GM12878 (cell line): ENCODE results near the gene PROC. TPM values are rescaled to one million over a fixed set of nuclear protein-coding genes. Genes with fewer than 3 reads are reported as not detected.
A peak's percentile ranks its signal among the peaks of the same experiment; 100 is the strongest.

Experiments
- ATAC-seq: fragments of 200-7000 bp; cut with Tn5 transposase; 3 replicates; pipeline ENCODE4 v1.9.1; 2020; ENCODE audit warnings: mild to moderate bottlenecking, moderate library complexity
- BruUV-seq: library from RNA; stranded (reverse); fragments of 400-500 nt; replicated peaks from 2 replicates; lab custom pipeline; 2021; lab: Mats Ljungman, UMichigan
- CTCF ChIA-PET: fragments of 300-600 bp; sonication (Branson Sonifier 250); formaldehyde crosslinking; extraction: SDS; loops from one replicate; lab custom pipeline; 2021; ENCODE audit warnings: inconsistent platforms; lab: Yijun Ruan, JAX
- POLR2A ChIA-PET: fragments of 350-600 bp; formaldehyde crosslinking; extraction: SDS; loops from one replicate; lab custom pipeline; 2021; ENCODE audit warnings: inconsistent platforms; lab: Charles Lee
- RAD21 ChIA-PET: fragments of 300-600 bp; sonication (Branson Sonifier 250); formaldehyde crosslinking; loops from one replicate; lab custom pipeline; 2023; ENCODE audit warnings: antibody characterized with exemption; ENCODE audit not compliant: unreplicated experiment; lab: Charles Lee
- SMC1A ChIA-PET: fragments of 300-600 bp; sonication (Branson Sonifier 250); formaldehyde crosslinking; loops from one replicate; lab custom pipeline; 2023; ENCODE audit not compliant: unreplicated experiment, uncharacterized antibody; lab: Charles Lee
- DNase-seq: peaks from one replicate; pipeline ENCODE4 v3.0.0-alpha.2; 2011; ENCODE audit warnings: low read depth, low spot score
- FAIRE-seq: peaks from 3 replicates; lab custom pipeline; 2011; peaks lifted over from hg19 to GRCh38; lab: Jason Lieb, UNC
- H2AFZ ChIP-seq: 2 replicates; pipeline ENCODE4 v1.6.0; 2011; ENCODE audit warnings: low read depth, low read length, control low read depth; ENCODE audit not compliant: control insufficient read depth
- H3K27ac ChIP-seq: 2 replicates; pipeline ENCODE4 v1.5.1; 2011; ENCODE audit warnings: control low read depth; ENCODE audit not compliant: control insufficient read depth, insufficient read depth
- H3K27me3 ChIP-seq, 2 experiments: replicated peaks in 1 of 2; 2 replicates each; pipeline versions ENCODE4 v1.6.0 to v1.6.1; 2011; ENCODE audit warnings: low read length in 1 of 2; ENCODE audit not compliant: control insufficient read depth in 2 of 2, insufficient read depth in 2 of 2
- H3K36me3 ChIP-seq, 2 experiments: 2 replicates each; pipeline ENCODE4 v1.5.1; 2011; ENCODE audit warnings: low read length in 1 of 2; ENCODE audit not compliant: control insufficient read depth in 2 of 2, insufficient read depth in 2 of 2
- H3K4me1 ChIP-seq: 2 replicates; pipeline ENCODE4 v1.6.1; 2011; ENCODE audit warnings: mild to moderate bottlenecking, low read length, moderate library complexity, mixed read lengths; ENCODE audit not compliant: control insufficient read depth, insufficient read depth
- H3K4me2 ChIP-seq: 2 replicates; pipeline ENCODE4 v1.6.0; 2011; ENCODE audit warnings: control low read depth; ENCODE audit not compliant: control insufficient read depth, insufficient read depth
- H3K4me3 ChIP-seq: fragments of 200-600 bp; sonication (generic); 2 replicates; pipeline ENCODE4 v1.5.1; 2016
- H3K79me2 ChIP-seq: 2 replicates; pipeline ENCODE4 v1.6.0; 2011; ENCODE audit warnings: low read length; ENCODE audit not compliant: control insufficient read depth, insufficient read depth
- H3K9ac ChIP-seq: 2 replicates; pipeline ENCODE4 v1.8.0; 2011; ENCODE audit warnings: low read length, control low read depth, mixed read lengths; ENCODE audit not compliant: control insufficient read depth, insufficient read depth
- H3K9me3 ChIP-seq: replicated peaks from 3 replicates; pipeline ENCODE4 v1.5.1; 2011; ENCODE audit warnings: mild to moderate bottlenecking, low read length; ENCODE audit not compliant: control insufficient read depth, insufficient read depth
- H4K20me1 ChIP-seq: 2 replicates; pipeline ENCODE4 v1.6.0; 2011; ENCODE audit not compliant: control insufficient read depth, insufficient read depth
- BHLHE40 ChIP-seq, 2 experiments: fragments of 450-650 bp in 1 of 2; IDR thresholded peaks; 2 replicates each; pipeline ENCODE4 v1.6.1; 2011 to 2017; ENCODE audit warnings: low read depth in 2 of 2, borderline replicate concordance in 1 of 2, improper control_type of control experiment in 1 of 2, low read length in 1 of 2, mild to moderate bottlenecking in 1 of 2
- EZH2 ChIP-seq: IDR thresholded peaks from 2 replicates; pipeline ENCODE4 v1.6.1; 2012; ENCODE audit warnings: low read depth, mild to moderate bottlenecking, control low read depth, inconsistent platforms, low read length, borderline replicate concordance; ENCODE audit not compliant: control insufficient read depth
- JUNB ChIP-seq: IDR thresholded peaks from 2 replicates; pipeline ENCODE4 v1.6.1; 2016; ENCODE audit warnings: antibody characterized with exemption, mild to moderate bottlenecking
- MTA2 ChIP-seq: fragments of 450-650 bp; IDR thresholded peaks from 2 replicates; pipeline ENCODE4 v1.6.1; 2016; ENCODE audit warnings: low read depth, mild to moderate bottlenecking, moderate library complexity
- MYC ChIP-seq: IDR thresholded peaks from 2 replicates; pipeline ENCODE4 v1.6.1; 2011; ENCODE audit warnings: mild to moderate bottlenecking, low read length, moderate library complexity, inconsistent platforms; ENCODE audit not compliant: insufficient read depth, insufficient replicate concordance, insufficient read length, severe bottlenecking
- NR2C2 ChIP-seq: IDR thresholded peaks from 2 replicates; pipeline ENCODE4 v1.6.1; 2011; ENCODE audit warnings: borderline replicate concordance, low read depth; ENCODE audit not compliant: control insufficient read depth, insufficient read length
- SMAD1 ChIP-seq: fragments of 450-650 bp; IDR thresholded peaks from 2 replicates; pipeline ENCODE4 v1.6.1; 2018; ENCODE audit warnings: mild to moderate bottlenecking, low read depth; ENCODE audit not compliant: partially characterized antibody
- SPI1 ChIP-seq: IDR thresholded peaks from 2 replicates; pipeline ENCODE4 v1.6.1; 2011; ENCODE audit warnings: low read depth, mild to moderate bottlenecking, low read length, moderate library complexity, borderline replicate concordance; ENCODE audit not compliant: insufficient read depth
- STAT3 ChIP-seq: IDR thresholded peaks from 2 replicates; pipeline ENCODE4 v1.6.1; 2011; ENCODE audit warnings: low read depth, low read length, improper control_type of control experiment
- TCF3 ChIP-seq: IDR thresholded peaks from 2 replicates; pipeline ENCODE4 v1.6.1; 2012; ENCODE audit warnings: low read depth, mild to moderate bottlenecking, low read length, borderline replicate concordance; ENCODE audit not compliant: insufficient read depth
- ZNF622 ChIP-seq: fragments of 450-650 bp; IDR thresholded peaks from 2 replicates; pipeline ENCODE4 v1.6.1; 2017; ENCODE audit warnings: mild to moderate bottlenecking, inconsistent platforms
- ZZZ3 ChIP-seq: IDR thresholded peaks from 2 replicates; pipeline ENCODE4 v1.6.1; 2011; ENCODE audit warnings: low read depth; ENCODE audit not compliant: control insufficient read depth, insufficient read length
- WGBS: methylation state at CpG from one replicate; pipeline ENCODE4 v1.1.6; 2016; ENCODE audit warnings: low lambda C conversion rate; ENCODE audit not compliant: insufficient replicate concordance, insufficient coverage; ENCODE audit errors: missing lambda C conversion rate; 5-methylcytosine and 5-hydroxymethylcytosine counted together
- in situ Hi-C: fragments of 300-500 bp; cut with MboI; formaldehyde crosslinking; loops from 9 replicates; pipeline ENCODE4 v1.14.3; 2018; ENCODE audit warnings: mixed read lengths
- intact Hi-C: fragments of 100-400 bp; cut with micrococcal nuclease; formaldehyde crosslinking; loops from one replicate; pipeline ENCODE4 v1.14.2; 2022; ENCODE audit not compliant: unreplicated experiment
- polyA plus RNA-seq, 11 experiments: library from polyadenylated mRNA; depleted of rRNA in 4 of 11; unstranded in 6 of 11; stranded (reverse) in 5 of 11; fragments of >200 nt; fragmentation: Nextera tagmentation in 4 of 11; fragmentation: Illumina TruSeq in 1 of 11; extraction: Ambion mirVana in 4 of 11; extraction: Trizol in 1 of 11; gene quantifications; 1 replicate in 1 of 11; 2 replicates in 10 of 11; pipeline versions ENCODE4 v1.2.1 to v1.2.3, GENCODE V29; 2011 to 2016; ENCODE audit warnings: inconsistent platforms in 2 of 11, missing spikeins in 2 of 11, low read depth in 1 of 11
- total RNA-seq, 4 experiments: library from RNA; depleted of rRNA in 3 of 4; stranded (reverse); fragments of >200 nt in 3 of 4; fragmentation: Illumina TruSeq in 1 of 4; extraction: Trizol in 1 of 4; gene quantifications; 2 replicates each; pipeline versions ENCODE4 v1.2.1 to v1.2.3, GENCODE V29; 2013 to 2021
- TF ChIP-seq, protein P1 (sequence below): fragments of 450-650 bp; IDR thresholded peaks from 2 replicates; pipeline ENCODE4 v1.6.1; 2017; ENCODE audit warnings: mild to moderate bottlenecking, moderate library complexity
- TF ChIP-seq, protein P2 (sequence below), 3 experiments: IDR thresholded peaks in 2 of 3; conservative IDR thresholded peaks in 1 of 3; 2 replicates each; pipeline ENCODE4 v1.5.1; 2011; ENCODE audit warnings: low read depth in 3 of 3, low read length in 3 of 3, mild to moderate bottlenecking in 3 of 3, control low read depth in 2 of 3, moderate library complexity in 2 of 3, inconsistent platforms in 1 of 3, mixed read lengths in 1 of 3; ENCODE audit not compliant: control insufficient read depth in 2 of 3, insufficient read depth in 1 of 3; ENCODE audit errors: extremely low read depth in 1 of 3

The PROC gene
- total and polyA plus RNA-seq, 10 of the 15 experiments (the other 5 are each of a cell fraction or from before 2014, with no cell fraction given), result not detected

DNA sequence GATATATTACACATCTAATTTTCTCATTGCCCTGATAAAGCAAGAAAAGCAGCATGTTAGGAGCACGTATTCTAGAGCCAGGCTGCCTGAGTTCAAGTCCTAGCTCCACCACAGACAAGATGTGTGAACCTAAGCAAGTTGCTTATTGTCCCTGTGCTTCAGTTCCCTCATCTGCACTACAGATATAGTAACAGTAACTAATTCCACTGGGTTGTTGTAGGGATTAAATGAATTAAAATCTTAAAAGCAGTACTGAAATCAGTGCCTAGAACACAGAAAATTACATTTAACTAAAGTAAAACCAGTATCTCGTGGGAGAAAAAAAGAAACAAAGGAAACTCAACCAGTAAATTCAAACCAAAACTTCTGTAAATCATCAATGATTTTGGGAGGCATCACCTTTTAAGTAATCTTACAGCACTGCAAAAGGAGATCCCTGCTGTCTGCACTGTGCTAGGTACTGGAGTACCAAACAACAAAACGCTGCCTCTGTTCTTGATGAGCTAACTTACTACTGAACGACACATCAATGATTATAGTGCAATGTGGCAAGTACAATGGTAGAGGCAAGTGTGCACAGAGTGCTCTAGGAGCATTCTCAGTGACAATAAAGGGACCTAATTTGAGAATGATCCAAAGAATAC lies 38.4 kb upstream of the PROC start:
- Histone ChIP-seq H3K27ac (no peak overlapping the region), H3K27me3 (no peaks in the 10 kb centered on the region), H2AFZ (no peak overlapping the region), H3K4me2 (no peak overlapping the region), H3K9ac (no peak overlapping the region), H3K36me3 (peaks cover 0 to 3% of the 10 kb centered on the region in 2 experiments; a peak in 2 of 4 replicates), H3K4me1 (no peaks in the 10 kb centered on the region), H4K20me1 (no peaks in the 10 kb centered on the region), H3K79me2 (peaks cover 68% of the 10 kb centered on the region), H3K9me3 (peaks cover 4% of the 10 kb centered on the region; the same call in 2 of the 3 replicates), H3K4me3 (no peak overlapping the region)
- CTCF ChIA-PET, result interaction anchor here (1.0 to 2.8 kb wide), 3 partner anchors 32 to 100 kb away, joined by 3 to 8 read pairs (median 7); no protein-coding TSS in a partner anchor
- FAIRE-seq (peak; percentile 61), DNase-seq (no peak), ATAC-seq (peak; percentile 66)
- no TSS peak for BruUV-seq
- POLR2A ChIA-PET, result interaction anchor here (1.8 kb wide), 1 partner anchor 9 kb away, joined by 6 read pairs; no protein-coding TSS in a partner anchor
- WGBS, result 90% methylated on average over 4 of the region's 4 CpGs
- in situ Hi-C loops (loop anchor here (25.0 kb wide), 1 partner anchor 718 kb away; the partner anchor contains the start of gene GYPC), intact Hi-C loops (no loop called here)
- SMC1A ChIA-PET, result interaction anchor here (1.0 to 1.6 kb wide), 6 partner anchors 9 to 99 kb away, joined by 3 to 7 read pairs (median 4); no protein-coding TSS in a partner anchor
- RAD21 ChIA-PET, result no interaction called here
- TF ChIP-seq BHLHE40 (IDR thresholded peaks at IDR 0.05; ENCODE audit: borderline replicate concordance in 1 of 2, low read depth in 2 of 2, low read length in 1 of 2) (no peak), JUNB (no peak), SMAD1 (no peak), SPI1 (no peak), MTA2 (no peak), NR2C2 (no peak), EZH2 (no peak), ZNF622 (no peak), STAT3 (no peak), TCF3 (no peak), ZZZ3 (no peak), MYC (no peak)
- TF ChIP-seq, protein P1, sequence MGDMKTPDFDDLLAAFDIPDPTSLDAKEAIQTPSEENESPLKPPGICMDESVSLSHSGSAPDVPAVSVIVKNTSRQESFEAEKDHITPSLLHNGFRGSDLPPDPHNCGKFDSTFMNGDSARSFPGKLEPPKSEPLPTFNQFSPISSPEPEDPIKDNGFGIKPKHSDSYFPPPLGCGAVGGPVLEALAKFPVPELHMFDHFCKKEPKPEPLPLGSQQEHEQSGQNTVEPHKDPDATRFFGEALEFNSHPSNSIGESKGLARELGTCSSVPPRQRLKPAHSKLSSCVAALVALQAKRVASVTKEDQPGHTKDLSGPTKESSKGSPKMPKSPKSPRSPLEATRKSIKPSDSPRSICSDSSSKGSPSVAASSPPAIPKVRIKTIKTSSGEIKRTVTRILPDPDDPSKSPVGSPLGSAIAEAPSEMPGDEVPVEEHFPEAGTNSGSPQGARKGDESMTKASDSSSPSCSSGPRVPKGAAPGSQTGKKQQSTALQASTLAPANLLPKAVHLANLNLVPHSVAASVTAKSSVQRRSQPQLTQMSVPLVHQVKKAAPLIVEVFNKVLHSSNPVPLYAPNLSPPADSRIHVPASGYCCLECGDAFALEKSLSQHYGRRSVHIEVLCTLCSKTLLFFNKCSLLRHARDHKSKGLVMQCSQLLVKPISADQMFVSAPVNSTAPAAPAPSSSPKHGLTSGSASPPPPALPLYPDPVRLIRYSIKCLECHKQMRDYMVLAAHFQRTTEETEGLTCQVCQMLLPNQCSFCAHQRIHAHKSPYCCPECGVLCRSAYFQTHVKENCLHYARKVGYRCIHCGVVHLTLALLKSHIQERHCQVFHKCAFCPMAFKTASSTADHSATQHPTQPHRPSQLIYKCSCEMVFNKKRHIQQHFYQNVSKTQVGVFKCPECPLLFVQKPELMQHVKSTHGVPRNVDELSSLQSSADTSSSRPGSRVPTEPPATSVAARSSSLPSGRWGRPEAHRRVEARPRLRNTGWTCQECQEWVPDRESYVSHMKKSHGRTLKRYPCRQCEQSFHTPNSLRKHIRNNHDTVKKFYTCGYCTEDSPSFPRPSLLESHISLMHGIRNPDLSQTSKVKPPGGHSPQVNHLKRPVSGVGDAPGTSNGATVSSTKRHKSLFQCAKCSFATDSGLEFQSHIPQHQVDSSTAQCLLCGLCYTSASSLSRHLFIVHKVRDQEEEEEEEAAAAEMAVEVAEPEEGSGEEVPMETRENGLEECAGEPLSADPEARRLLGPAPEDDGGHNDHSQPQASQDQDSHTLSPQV, result no peak
- TF ChIP-seq, protein P2, sequence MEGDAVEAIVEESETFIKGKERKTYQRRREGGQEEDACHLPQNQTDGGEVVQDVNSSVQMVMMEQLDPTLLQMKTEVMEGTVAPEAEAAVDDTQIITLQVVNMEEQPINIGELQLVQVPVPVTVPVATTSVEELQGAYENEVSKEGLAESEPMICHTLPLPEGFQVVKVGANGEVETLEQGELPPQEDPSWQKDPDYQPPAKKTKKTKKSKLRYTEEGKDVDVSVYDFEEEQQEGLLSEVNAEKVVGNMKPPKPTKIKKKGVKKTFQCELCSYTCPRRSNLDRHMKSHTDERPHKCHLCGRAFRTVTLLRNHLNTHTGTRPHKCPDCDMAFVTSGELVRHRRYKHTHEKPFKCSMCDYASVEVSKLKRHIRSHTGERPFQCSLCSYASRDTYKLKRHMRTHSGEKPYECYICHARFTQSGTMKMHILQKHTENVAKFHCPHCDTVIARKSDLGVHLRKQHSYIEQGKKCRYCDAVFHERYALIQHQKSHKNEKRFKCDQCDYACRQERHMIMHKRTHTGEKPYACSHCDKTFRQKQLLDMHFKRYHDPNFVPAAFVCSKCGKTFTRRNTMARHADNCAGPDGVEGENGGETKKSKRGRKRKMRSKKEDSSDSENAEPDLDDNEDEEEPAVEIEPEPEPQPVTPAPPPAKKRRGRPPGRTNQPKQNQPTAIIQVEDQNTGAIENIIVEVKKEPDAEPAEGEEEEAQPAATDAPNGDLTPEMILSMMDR (IDR thresholded peaks at IDR 0.05 in 2 of 3, conservative IDR thresholded peaks at IDR 0.05 in 1 of 3; ENCODE audit: control insufficient read depth in 2 of 3, extremely low read depth in 1 of 3, insufficient read depth in 1 of 3, low read depth in 3 of 3, low read length in 3 of 3), result no peak
